K562 (cell line): ENCODE results near the gene KLK13. TPM values are rescaled to one million over a fixed set of nuclear protein-coding genes. Genes with fewer than 3 reads are reported as not detected.

ENCODE experiments used
- FOS ChIP-seq: IDR thresholded peaks from 3 replicates; pipeline ENCODE4 v1.6.1; 2011; ENCODE audit not compliant: insufficient read length; ENCODE audit errors: extremely low read depth
- NEUROD1 ChIP-seq: fragments of 150-350 bp; IDR thresholded peaks from 2 replicates; pipeline ENCODE4 v1.6.1; 2014; ENCODE audit warnings: borderline replicate concordance, low read length, low read depth; ENCODE audit not compliant: partially characterized antibody
- RB1 ChIP-seq: fragments of 450-650 bp; IDR thresholded peaks from 2 replicates; pipeline ENCODE4 v1.6.1; 2017; ENCODE audit warnings: low read depth, mild to moderate bottlenecking
- RBM17 ChIP-seq: fragments of 200-400 bp; formaldehyde crosslinking; IDR thresholded peaks from 2 replicates; pipeline ENCODE4 v1.6.1; 2017; ENCODE audit warnings: low read depth, mild to moderate bottlenecking, low read length, borderline replicate concordance
- RBM25 ChIP-seq: fragments of 200-400 bp; formaldehyde crosslinking; IDR thresholded peaks from 2 replicates; pipeline ENCODE4 v1.6.1; 2018; ENCODE audit warnings: low read length, low read depth, moderate library complexity; ENCODE audit not compliant: severe bottlenecking
- RFX7 ChIP-seq: fragments of 250-450 bp; sonication (Bioruptor Pico); IDR thresholded peaks from 2 replicates; pipeline ENCODE4 v1.5.1; 2021; ENCODE audit warnings: mild to moderate bottlenecking
- SIN3B ChIP-seq: fragments of 450-650 bp; IDR thresholded peaks from 2 replicates; pipeline ENCODE4 v1.6.1; 2017; ENCODE audit warnings: low read depth, mild to moderate bottlenecking, moderate library complexity
- SOX6 ChIP-seq: fragments of 450-650 bp; IDR thresholded peaks from 2 replicates; pipeline ENCODE4 v1.6.1; 2014; ENCODE audit warnings: mild to moderate bottlenecking
- TRIM24 ChIP-seq, 2 experiments: fragments of 450-650 bp; IDR thresholded peaks; 2 replicates each; pipeline ENCODE4 v1.6.1; 2016
- polyA plus RNA-seq, 8 experiments: library from polyadenylated mRNA; depleted of rRNA in 4 of 8; stranded (reverse) in 5 of 8; unstranded in 3 of 8; fragments of >200 nt; fragmentation: Nextera tagmentation in 2 of 8; fragmentation: Illumina TruSeq in 1 of 8; extraction: Ambion mirVana in 2 of 8; extraction: Trizol in 1 of 8; gene quantifications; 2 replicates each; pipeline versions ENCODE4 v1.2.1 to v1.2.3, GENCODE V29; 2011 to 2014; ENCODE audit warnings: inconsistent platforms in 1 of 8, missing spikeins in 1 of 8
- total RNA-seq, 7 experiments: library from RNA; depleted of rRNA in 6 of 7; stranded (reverse); fragments of >200 nt in 6 of 7; fragmentation: Illumina TruSeq in 2 of 7; extraction: Trizol in 2 of 7; gene quantifications; 2 replicates each; pipeline versions ENCODE4 v1.2.1 to v1.2.3, GENCODE V29; 2011 to 2021; ENCODE audit warnings: low replicate concordance in 1 of 7
- TF ChIP-seq, protein P1 (sequence below), 2 experiments: fragments of 450-650 bp; IDR thresholded peaks; 2 replicates each; pipeline ENCODE4 v1.6.1; 2016; ENCODE audit warnings: mild to moderate bottlenecking in 2 of 2, borderline replicate concordance in 1 of 2, low read depth in 1 of 2, moderate library complexity in 1 of 2
- TF ChIP-seq, protein P2 (sequence below), 2 experiments: IDR thresholded peaks in 1 of 2; conservative IDR thresholded peaks in 1 of 2; 2 replicates each; pipeline ENCODE4 v1.6.1; 2016; ENCODE audit warnings: low read depth in 2 of 2, mild to moderate bottlenecking in 1 of 2, missing compliant biosample characterization in 1 of 2, missing genetic modification characterization in 1 of 2, moderate library complexity in 1 of 2
- TF ChIP-seq, protein P3 (sequence below): sonication (generic); formaldehyde crosslinking; IDR thresholded peaks from 2 replicates; pipeline ENCODE4 v1.8.0; 2022; ENCODE audit warnings: mild to moderate bottlenecking, missing genetic modification reagents

Gene KLK13
- total and polyA plus RNA-seq, 9 of the 15 experiments (the other 6 are each of a cell fraction or from before 2014, with no cell fraction given), result 0.72 to 9.0 (median 2.3) TPM

DNA sequence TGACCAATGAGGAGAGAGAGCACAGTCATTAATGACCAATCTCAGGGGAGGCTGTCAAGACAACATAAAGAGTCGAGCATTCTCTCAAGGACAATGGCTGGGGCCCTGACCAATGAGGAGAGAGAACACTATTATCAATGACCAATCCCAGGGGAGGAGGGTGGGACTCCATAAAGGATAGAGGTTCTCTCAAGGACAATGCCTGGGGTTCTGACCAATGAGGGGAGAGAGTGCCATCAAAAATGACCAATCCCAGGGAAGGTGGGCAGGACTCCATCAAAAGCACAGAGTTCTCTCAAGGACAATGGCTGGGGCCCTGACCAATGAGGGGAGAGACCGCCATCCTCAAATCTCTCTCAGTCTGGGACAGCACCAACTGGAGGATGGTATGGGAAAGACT is 35.2 kb downstream of the KLK13 start (continued):
- TF ChIP-seq SIN3B (no peak), FOS (peak; percentile 62), RB1 (no peak), SOX6 (peak; percentile 44; the same call in 1 of the 2 replicates), RBM25 (peak; percentile 48), RBM17 (no peak), RFX7 (no peak), TRIM24 (IDR thresholded peaks at IDR 0.05) (no peak), NEUROD1 (peak; percentile 24)
- TF ChIP-seq, protein P1, sequence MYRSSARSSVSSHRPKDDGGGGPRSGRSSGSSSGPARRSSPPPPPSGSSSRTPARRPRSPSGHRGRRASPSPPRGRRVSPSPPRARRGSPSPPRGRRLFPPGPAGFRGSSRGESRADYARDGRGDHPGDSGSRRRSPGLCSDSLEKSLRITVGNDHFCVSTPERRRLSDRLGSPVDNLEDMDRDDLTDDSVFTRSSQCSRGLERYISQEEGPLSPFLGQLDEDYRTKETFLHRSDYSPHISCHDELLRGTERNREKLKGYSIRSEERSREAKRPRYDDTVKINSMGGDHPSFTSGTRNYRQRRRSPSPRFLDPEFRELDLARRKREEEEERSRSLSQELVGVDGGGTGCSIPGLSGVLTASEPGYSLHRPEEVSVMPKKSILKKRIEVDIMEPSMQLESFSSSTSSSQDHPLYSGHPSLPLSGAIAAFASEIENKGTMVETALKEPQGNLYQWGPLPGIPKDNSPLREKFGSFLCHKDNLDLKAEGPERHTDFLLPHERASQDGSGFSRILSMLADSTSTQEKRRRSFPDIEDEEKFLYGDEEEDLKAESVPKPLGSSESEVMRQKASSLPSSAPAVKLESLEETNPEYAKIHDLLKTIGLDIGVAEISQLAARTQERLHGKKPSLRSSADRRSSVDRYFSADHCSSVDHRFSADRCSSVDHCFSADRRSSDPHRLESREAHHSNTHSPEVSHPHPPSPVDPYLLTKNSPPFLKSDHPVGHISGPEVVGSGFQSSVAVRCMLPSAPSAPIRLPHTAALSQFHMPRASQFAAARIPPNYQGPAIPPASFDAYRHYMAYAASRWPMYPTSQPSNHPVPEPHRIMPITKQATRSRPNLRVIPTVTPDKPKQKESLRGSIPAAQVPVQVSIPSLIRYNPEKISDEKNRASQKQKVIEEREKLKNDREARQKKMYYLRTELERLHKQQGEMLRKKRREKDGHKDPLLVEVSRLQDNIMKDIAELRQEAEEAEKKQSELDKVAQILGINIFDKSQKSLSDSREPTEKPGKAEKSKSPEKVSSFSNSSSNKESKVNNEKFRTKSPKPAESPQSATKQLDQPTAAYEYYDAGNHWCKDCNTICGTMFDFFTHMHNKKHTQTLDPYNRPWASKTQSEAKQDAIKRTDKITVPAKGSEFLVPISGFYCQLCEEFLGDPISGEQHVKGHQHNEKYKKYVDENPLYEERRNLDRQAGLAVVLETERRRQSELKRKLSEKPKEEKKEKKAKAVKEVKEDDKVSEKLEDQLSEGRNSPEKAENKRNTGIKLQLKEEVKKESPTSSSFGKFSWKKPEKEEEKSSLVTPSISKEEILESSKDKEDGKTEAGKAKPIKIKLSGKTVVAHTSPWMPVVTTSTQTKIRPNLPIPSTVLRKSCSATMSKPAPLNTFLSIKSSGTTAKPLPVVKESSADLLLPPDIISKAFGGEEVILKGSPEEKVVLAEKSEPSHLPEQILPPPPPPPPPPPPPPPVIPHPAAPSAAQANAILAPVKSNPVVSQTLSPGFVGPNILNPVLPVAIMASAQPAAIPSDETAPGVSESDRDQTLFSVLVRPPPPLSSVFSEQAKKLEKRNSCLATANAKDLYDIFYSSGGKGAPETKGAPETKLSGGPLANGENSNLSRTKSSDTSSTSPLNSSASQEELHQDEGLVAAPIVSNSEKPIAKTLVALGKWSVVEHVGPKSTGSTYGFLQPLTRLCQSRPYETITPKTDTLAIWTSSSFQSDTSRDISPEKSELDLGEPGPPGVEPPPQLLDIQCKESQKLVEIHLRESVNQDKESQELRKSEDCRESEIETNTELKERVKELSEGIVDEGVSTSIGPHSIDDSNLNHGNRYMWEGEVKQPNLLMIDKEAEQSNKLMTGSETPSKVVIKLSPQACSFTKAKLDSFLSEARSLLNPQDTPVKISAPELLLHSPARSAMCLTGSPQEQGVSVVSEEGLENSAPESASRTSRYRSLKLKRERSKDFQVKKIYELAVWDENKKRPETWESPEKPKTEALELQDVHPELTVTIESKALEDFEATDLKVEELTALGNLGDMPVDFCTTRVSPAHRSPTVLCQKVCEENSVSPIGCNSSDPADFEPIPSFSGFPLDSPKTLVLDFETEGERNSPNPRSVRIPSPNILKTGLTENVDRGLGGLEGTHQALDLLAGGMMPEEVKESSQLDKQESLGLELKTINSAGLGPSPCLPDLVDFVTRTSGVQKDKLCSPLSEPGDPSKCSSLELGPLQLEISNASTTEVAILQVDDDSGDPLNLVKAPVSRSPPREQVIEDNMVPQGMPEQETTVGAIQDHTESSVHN (IDR thresholded peaks at IDR 0.05; ENCODE audit: borderline replicate concordance in 1 of 2, low read depth in 1 of 2), result no peak
- TF ChIP-seq, protein P2, sequence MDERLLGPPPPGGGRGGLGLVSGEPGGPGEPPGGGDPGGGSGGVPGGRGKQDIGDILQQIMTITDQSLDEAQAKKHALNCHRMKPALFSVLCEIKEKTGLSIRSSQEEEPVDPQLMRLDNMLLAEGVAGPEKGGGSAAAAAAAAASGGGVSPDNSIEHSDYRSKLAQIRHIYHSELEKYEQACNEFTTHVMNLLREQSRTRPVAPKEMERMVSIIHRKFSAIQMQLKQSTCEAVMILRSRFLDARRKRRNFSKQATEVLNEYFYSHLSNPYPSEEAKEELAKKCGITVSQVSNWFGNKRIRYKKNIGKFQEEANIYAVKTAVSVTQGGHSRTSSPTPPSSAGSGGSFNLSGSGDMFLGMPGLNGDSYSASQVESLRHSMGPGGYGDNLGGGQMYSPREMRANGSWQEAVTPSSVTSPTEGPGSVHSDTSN (CRISPR knock-in tag; IDR thresholded peaks at IDR 0.05; ENCODE audit: low read depth), result no peak
- TF ChIP-seq, protein P2 (tag; conservative IDR thresholded peaks at IDR 0.05; ENCODE audit: low read depth), result 0 out of 2 replicates have a peak, but pooled peaks have one; percentile 14
- TF ChIP-seq, protein P3, sequence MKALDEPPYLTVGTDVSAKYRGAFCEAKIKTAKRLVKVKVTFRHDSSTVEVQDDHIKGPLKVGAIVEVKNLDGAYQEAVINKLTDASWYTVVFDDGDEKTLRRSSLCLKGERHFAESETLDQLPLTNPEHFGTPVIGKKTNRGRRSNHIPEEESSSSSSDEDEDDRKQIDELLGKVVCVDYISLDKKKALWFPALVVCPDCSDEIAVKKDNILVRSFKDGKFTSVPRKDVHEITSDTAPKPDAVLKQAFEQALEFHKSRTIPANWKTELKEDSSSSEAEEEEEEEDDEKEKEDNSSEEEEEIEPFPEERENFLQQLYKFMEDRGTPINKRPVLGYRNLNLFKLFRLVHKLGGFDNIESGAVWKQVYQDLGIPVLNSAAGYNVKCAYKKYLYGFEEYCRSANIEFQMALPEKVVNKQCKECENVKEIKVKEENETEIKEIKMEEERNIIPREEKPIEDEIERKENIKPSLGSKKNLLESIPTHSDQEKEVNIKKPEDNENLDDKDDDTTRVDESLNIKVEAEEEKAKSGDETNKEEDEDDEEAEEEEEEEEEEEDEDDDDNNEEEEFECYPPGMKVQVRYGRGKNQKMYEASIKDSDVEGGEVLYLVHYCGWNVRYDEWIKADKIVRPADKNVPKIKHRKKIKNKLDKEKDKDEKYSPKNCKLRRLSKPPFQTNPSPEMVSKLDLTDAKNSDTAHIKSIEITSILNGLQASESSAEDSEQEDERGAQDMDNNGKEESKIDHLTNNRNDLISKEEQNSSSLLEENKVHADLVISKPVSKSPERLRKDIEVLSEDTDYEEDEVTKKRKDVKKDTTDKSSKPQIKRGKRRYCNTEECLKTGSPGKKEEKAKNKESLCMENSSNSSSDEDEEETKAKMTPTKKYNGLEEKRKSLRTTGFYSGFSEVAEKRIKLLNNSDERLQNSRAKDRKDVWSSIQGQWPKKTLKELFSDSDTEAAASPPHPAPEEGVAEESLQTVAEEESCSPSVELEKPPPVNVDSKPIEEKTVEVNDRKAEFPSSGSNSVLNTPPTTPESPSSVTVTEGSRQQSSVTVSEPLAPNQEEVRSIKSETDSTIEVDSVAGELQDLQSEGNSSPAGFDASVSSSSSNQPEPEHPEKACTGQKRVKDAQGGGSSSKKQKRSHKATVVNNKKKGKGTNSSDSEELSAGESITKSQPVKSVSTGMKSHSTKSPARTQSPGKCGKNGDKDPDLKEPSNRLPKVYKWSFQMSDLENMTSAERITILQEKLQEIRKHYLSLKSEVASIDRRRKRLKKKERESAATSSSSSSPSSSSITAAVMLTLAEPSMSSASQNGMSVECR (CRISPR knock-in tag), result no peak
